Measurements from ENCODE around the gene LACRT.

- no peak for TF ChIP-seq TAF1 (IDR thresholded peaks at IDR 0.05; ENCODE audit: borderline replicate concordance, insufficient read depth, low read length)
- no peak for TF ChIP-seq POLR2AphosphoS5 (IDR thresholded peaks at IDR 0.05; ENCODE audit: low read depth, low read length)
- TF ChIP-seq, protein P1, sequence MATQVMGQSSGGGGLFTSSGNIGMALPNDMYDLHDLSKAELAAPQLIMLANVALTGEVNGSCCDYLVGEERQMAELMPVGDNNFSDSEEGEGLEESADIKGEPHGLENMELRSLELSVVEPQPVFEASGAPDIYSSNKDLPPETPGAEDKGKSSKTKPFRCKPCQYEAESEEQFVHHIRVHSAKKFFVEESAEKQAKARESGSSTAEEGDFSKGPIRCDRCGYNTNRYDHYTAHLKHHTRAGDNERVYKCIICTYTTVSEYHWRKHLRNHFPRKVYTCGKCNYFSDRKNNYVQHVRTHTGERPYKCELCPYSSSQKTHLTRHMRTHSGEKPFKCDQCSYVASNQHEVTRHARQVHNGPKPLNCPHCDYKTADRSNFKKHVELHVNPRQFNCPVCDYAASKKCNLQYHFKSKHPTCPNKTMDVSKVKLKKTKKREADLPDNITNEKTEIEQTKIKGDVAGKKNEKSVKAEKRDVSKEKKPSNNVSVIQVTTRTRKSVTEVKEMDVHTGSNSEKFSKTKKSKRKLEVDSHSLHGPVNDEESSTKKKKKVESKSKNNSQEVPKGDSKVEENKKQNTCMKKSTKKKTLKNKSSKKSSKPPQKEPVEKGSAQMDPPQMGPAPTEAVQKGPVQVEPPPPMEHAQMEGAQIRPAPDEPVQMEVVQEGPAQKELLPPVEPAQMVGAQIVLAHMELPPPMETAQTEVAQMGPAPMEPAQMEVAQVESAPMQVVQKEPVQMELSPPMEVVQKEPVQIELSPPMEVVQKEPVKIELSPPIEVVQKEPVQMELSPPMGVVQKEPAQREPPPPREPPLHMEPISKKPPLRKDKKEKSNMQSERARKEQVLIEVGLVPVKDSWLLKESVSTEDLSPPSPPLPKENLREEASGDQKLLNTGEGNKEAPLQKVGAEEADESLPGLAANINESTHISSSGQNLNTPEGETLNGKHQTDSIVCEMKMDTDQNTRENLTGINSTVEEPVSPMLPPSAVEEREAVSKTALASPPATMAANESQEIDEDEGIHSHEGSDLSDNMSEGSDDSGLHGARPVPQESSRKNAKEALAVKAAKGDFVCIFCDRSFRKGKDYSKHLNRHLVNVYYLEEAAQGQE (IDR thresholded peaks at IDR 0.05; ENCODE audit: insufficient read depth in 1 of 2, low read depth in 2 of 2, low read length in 2 of 2) = no peak
- TF ChIP-seq SIN3A (IDR thresholded peaks at IDR 0.05; ENCODE audit: borderline replicate concordance, insufficient read depth, low read length) = no peak
- TF ChIP-seq FOXP2 (optimal IDR thresholded peaks at IDR 0.05; ENCODE audit: borderline replicate concordance, extremely low read depth, extremely low read length, insufficient read depth) = no peak
Measured at GRCh38 chr12:54581412-54581811, 53.3 kb downstream of the LACRT start.

All from PFSK-1 (cell line).